ENCODE data around the gene ZBTB20. TPM values are rescaled to one million over a fixed set of nuclear protein-coding genes. Genes with fewer than 3 reads are reported as not detected.

The ZBTB20 gene
- total and polyA plus RNA-seq, 2 donors (not counting 1 experiment from before 2014, with no cell fraction given): 4.0 to 22.5 TPM

DNA sequence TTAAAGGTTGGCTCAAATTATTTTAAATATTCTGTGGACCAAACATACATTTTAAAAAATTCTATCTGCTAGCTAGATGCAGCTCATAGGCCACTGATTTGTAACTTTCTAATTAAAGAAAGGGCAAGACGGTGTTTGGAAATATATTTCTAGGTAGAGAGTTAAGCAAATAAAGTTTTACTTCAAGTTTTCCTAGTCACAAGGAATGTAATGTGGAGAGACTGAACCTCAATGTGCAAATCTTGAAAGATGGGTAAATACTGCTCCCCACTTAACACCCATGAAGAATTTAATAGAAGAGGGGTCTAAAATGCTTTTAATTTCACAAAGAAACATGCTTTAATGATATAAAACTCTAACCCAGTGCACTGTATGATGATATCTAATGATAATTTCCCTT lies 678.0 kb downstream of the ZBTB20 start:
- DNase-seq (ENCODE audit: low read depth in 2 of 2): no peak
- Histone ChIP-seq H3K9me3 (ENCODE audit: control insufficient read depth, insufficient read depth, low read depth, low read length) (no peaks in the 10 kb centered on the region), H3K27me3 (ENCODE audit: control insufficient read depth, insufficient read depth, low read length) (no peaks in the 10 kb centered on the region), H3K79me2 (ENCODE audit: control insufficient read depth, insufficient read depth, low read length) (no peaks in the 10 kb centered on the region), H3K4me1 (ENCODE audit: control insufficient read depth, extremely low read depth, insufficient read depth, low read length) (no peaks in the 10 kb centered on the region), H3K27ac (ENCODE audit: insufficient read depth, low read length) (no peak overlapping the region), H3K4me2 (ENCODE audit: extremely low read depth, insufficient read depth, low read length) (no peak overlapping the region), H2AFZ (ENCODE audit: low read length) (no peak overlapping the region), H3K36me3 (ENCODE audit: control insufficient read depth, insufficient read depth, low read length) (no peaks in the 10 kb centered on the region), H3K4me3 (replicated peaks in 1 of 4; ENCODE audit: control extremely low read depth in 1 of 4, insufficient read depth in 1 of 4, low read depth in 3 of 4, low read length in 4 of 4) (no peak overlapping the region), H3K9ac (ENCODE audit: insufficient read depth, low read length) (no peak overlapping the region), H4K20me1 (ENCODE audit: control insufficient read depth, extremely low read depth, insufficient read depth, low read length) (no peaks in the 10 kb centered on the region)
- TF ChIP-seq EZH2 (IDR thresholded peaks at IDR 0.05; ENCODE audit: low read length, missing control alignments): no peak
- TF ChIP-seq, protein P1, sequence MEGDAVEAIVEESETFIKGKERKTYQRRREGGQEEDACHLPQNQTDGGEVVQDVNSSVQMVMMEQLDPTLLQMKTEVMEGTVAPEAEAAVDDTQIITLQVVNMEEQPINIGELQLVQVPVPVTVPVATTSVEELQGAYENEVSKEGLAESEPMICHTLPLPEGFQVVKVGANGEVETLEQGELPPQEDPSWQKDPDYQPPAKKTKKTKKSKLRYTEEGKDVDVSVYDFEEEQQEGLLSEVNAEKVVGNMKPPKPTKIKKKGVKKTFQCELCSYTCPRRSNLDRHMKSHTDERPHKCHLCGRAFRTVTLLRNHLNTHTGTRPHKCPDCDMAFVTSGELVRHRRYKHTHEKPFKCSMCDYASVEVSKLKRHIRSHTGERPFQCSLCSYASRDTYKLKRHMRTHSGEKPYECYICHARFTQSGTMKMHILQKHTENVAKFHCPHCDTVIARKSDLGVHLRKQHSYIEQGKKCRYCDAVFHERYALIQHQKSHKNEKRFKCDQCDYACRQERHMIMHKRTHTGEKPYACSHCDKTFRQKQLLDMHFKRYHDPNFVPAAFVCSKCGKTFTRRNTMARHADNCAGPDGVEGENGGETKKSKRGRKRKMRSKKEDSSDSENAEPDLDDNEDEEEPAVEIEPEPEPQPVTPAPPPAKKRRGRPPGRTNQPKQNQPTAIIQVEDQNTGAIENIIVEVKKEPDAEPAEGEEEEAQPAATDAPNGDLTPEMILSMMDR (conservative IDR thresholded peaks at IDR 0.05 in 1 of 2, IDR thresholded peaks at IDR 0.05 in 1 of 2; ENCODE audit: low read depth in 1 of 2, low read length in 2 of 2): no peak

DNA sequence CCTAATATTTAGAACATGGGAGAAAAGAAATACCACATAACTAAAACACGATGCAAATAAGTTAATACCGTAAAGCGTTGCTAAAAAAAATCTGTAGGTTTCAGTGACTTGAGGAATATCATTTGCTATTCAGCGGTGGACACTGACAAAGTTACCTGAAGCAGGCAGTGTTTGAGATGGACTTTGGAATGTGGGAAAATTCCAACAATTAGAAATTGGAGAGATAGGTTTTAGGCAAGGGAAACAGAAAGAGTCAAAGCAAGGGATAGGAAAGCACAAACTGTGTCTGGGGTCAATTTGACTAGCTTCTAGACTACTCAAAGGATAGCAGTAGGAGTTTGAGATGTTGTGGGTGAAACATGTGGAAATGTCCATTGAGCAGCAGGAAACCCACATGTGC lies 680.3 kb downstream of the ZBTB20 start:
- H4K20me1 ChIP-seq (ENCODE audit: control insufficient read depth, extremely low read depth, insufficient read depth, low read length): no peaks in the 10 kb centered on the region
- H3K9me3 ChIP-seq (ENCODE audit: control insufficient read depth, insufficient read depth, low read depth, low read length): no peaks in the 10 kb centered on the region
- no peak overlapping the region for H3K4me2 ChIP-seq (ENCODE audit: extremely low read depth, insufficient read depth, low read length)
- H3K27me3 ChIP-seq (ENCODE audit: control insufficient read depth, insufficient read depth, low read length): no peaks in the 10 kb centered on the region
- no peak for DNase-seq (ENCODE audit: low read depth in 2 of 2)
- no peaks in the 10 kb centered on the region for H3K79me2 ChIP-seq (ENCODE audit: control insufficient read depth, insufficient read depth, low read length)
- H3K4me1 ChIP-seq (ENCODE audit: control insufficient read depth, extremely low read depth, insufficient read depth, low read length): no peaks in the 10 kb centered on the region
- no peaks in the 10 kb centered on the region for H3K36me3 ChIP-seq (ENCODE audit: control insufficient read depth, insufficient read depth, low read length)
- H3K4me3 ChIP-seq (replicated peaks in 1 of 4; ENCODE audit: control extremely low read depth in 1 of 4, insufficient read depth in 1 of 4, low read depth in 3 of 4, low read length in 4 of 4): no peak overlapping the region
- TF ChIP-seq, protein P1 (conservative IDR thresholded peaks at IDR 0.05 in 1 of 2, IDR thresholded peaks at IDR 0.05 in 1 of 2; ENCODE audit: low read depth in 1 of 2, low read length in 2 of 2): no peak
- no peak for TF ChIP-seq EZH2 (IDR thresholded peaks at IDR 0.05; ENCODE audit: low read length, missing control alignments)
- no peak overlapping the region for H3K27ac ChIP-seq (ENCODE audit: insufficient read depth, low read length)
- H3K9ac ChIP-seq (ENCODE audit: insufficient read depth, low read length): no peak overlapping the region
- no peak overlapping the region for H2AFZ ChIP-seq (ENCODE audit: low read length)

DNA sequence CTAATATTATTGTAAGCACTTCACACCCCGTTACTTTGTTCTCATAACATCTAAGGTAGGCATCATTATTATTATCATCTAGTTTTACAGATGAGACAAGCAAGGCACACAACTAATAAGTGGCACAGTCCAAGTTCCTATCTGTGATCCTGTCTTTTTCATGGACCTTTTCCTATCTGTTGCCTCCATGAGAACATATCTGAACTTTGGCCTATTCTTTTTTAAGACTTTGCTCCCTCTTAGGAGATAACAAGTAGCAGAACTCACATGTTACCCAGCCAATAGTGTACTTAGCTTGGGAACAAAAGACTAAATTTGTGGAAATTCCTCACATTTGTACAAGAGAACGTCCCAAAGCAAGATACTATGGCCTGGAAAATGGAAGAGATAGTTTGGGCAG lies 680.8 kb downstream of the ZBTB20 start:
- H3K79me2 ChIP-seq (ENCODE audit: control insufficient read depth, insufficient read depth, low read length): no peaks in the 10 kb centered on the region
- no peak overlapping the region for H2AFZ ChIP-seq (ENCODE audit: low read length)
- H3K36me3 ChIP-seq (ENCODE audit: control insufficient read depth, insufficient read depth, low read length): no peaks in the 10 kb centered on the region
- H3K4me1 ChIP-seq (ENCODE audit: control insufficient read depth, extremely low read depth, insufficient read depth, low read length): no peaks in the 10 kb centered on the region
- no peak overlapping the region for H3K4me2 ChIP-seq (ENCODE audit: extremely low read depth, insufficient read depth, low read length)
- no peaks in the 10 kb centered on the region for H3K27me3 ChIP-seq (ENCODE audit: control insufficient read depth, insufficient read depth, low read length)
- H3K9me3 ChIP-seq (ENCODE audit: control insufficient read depth, insufficient read depth, low read depth, low read length): no peaks in the 10 kb centered on the region
- no peak for TF ChIP-seq EZH2 (IDR thresholded peaks at IDR 0.05; ENCODE audit: low read length, missing control alignments)
- TF ChIP-seq, protein P1 (conservative IDR thresholded peaks at IDR 0.05 in 1 of 2, IDR thresholded peaks at IDR 0.05 in 1 of 2; ENCODE audit: low read depth in 1 of 2, low read length in 2 of 2): no peak
- no peak overlapping the region for H3K9ac ChIP-seq (ENCODE audit: insufficient read depth, low read length)
- no peak overlapping the region for H3K4me3 ChIP-seq (replicated peaks in 1 of 4; ENCODE audit: control extremely low read depth in 1 of 4, insufficient read depth in 1 of 4, low read depth in 3 of 4, low read length in 4 of 4)
- no peak overlapping the region for H3K27ac ChIP-seq (ENCODE audit: insufficient read depth, low read length)
- H4K20me1 ChIP-seq (ENCODE audit: control insufficient read depth, extremely low read depth, insufficient read depth, low read length): no peaks in the 10 kb centered on the region
- no peak for DNase-seq (ENCODE audit: low read depth in 2 of 2)
